Fibroblast of skin of right quadriceps (primary cell): ENCODE results near the gene GRIK5.

Source experiments
- DNase-seq: peaks from one replicate; pipeline ENCODE4 v3.0.0-alpha.2; 2013

Gene GRIK5

GRCh38 chr19:42093926-42094325 lies 23.9 kb upstream of the GRIK5 start:
- DNase-seq, result no peak

GRCh38 chr19:42093505-42093904 lies 23.5 kb upstream of the GRIK5 start:
- DNase-seq, result no peak

GRCh38 chr19:42092350-42092749 lies 22.3 kb upstream of the GRIK5 start:
- DNase-seq, result no peak

- DNase-seq, result peak; percentile 40
Observed at GRCh38 chr19:42091742-42092141, 21.7 kb upstream of the GRIK5 start.

- DNase-seq, result no peak
Observed at GRCh38 chr19:42091300-42091699, 21.3 kb upstream of the GRIK5 start.

- DNase-seq, result no peak
Observed at GRCh38 chr19:42090672-42091071, 20.7 kb upstream of the GRIK5 start.

- no peak for DNase-seq
Observed at GRCh38 chr19:42089772-42090171, 19.8 kb upstream of the GRIK5 start.

- no peak for DNase-seq
Observed at GRCh38 chr19:42089191-42089750, 19.3 kb upstream of the GRIK5 start.

- DNase-seq, result peak; percentile 80
Observed at GRCh38 chr19:42088471-42089190, 18.6 kb upstream of the GRIK5 start.

GRCh38 chr19:42086770-42087550 lies 17.0 kb upstream of the GRIK5 start:
- no peak for DNase-seq

- no peak for DNase-seq
Observed at GRCh38 chr19:42086188-42086736, 16.3 kb upstream of the GRIK5 start.

- DNase-seq, result no peak
Observed at GRCh38 chr19:42083537-42083936, 13.5 kb upstream of the GRIK5 start.

GRCh38 chr19:42081584-42082203 lies 11.7 kb upstream of the GRIK5 start:
- DNase-seq, result peak; percentile 43

GRCh38 chr19:42080764-42081375 lies 10.9 kb upstream of the GRIK5 start:
- no peak for DNase-seq

GRCh38 chr19:42079886-42080763 lies 10.1 kb upstream of the GRIK5 start:
- DNase-seq, result no peak

- DNase-seq, result no peak
Observed at GRCh38 chr19:42079276-42079669, 9.3 kb upstream of the GRIK5 start.

GRCh38 chr19:42078538-42079275 lies 8.7 kb upstream of the GRIK5 start:
- DNase-seq, result no peak

- DNase-seq, result no peak
Observed at GRCh38 chr19:42078058-42078457, 8.1 kb upstream of the GRIK5 start.

- no peak for DNase-seq
Observed at GRCh38 chr19:42076380-42076944, 6.5 kb upstream of the GRIK5 start.

GRCh38 chr19:42075616-42076379 lies 5.8 kb upstream of the GRIK5 start, which contains the start of gene ZNF574:
TSS of gene ZNF574 (plus strand) at chr19:42076166. CDS start at chr19:42078607, 2,441 bp downstream.
- DNase-seq, result peak; percentile 100
